ENCODE results near the gene TMEM143. TPM values are rescaled to one million over a fixed set of nuclear protein-coding genes. Genes with fewer than 3 reads are reported as not detected.

The TMEM143 gene
- total and polyA plus RNA-seq, 7 experiments from 2014 or later: 5.7 to 39.8 (median 14.0) TPM

GRCh38 chr19:48396016-48396823 is 32.5 kb upstream of the TMEM143 start:
- ATAC-seq (no peak), DNase-seq (no peak)
- Mint-ChIP-seq H3K27me3 (peaks cover 15 to 60% (median 31%) of the 10 kb centered on the region in 5 donors), H3K4me3 (peak overlapping the region in 6 of 10 donors; percentile 5 to 94 (median 63)), H3K36me3 (peaks cover 0 to 17% (median 0%) of the 10 kb centered on the region in 5 donors), H3K4me1 (peaks cover 12 to 57% (median 44%) of the 10 kb centered on the region in 7 donors), H3K27ac (no peak overlapping the region), H3K9me3 (peaks cover 0 to 4% (median 0%) of the 10 kb centered on the region in 11 donors)
- intact Hi-C loops (cut with micrococcal nuclease): loop anchor here in 1 of 2 donors (5.0 kb wide), 1 partner anchor 96 kb away; no protein-coding TSS in a partner anchor
- no peak overlapping the region for H3K4me3 ChIP-seq (ENCODE audit: low read length)
- no peak overlapping the region for H3K27ac ChIP-seq (ENCODE audit: low read depth, low read length)
- H3K36me3 ChIP-seq (ENCODE audit: control insufficient read depth in 2 of 3, insufficient read depth in 3 of 3, low read length in 3 of 3): peaks cover 0 to 2% (median 0%) of the 10 kb centered on the region in 3 experiments
- H3K9me3 ChIP-seq (ENCODE audit: control insufficient read depth in 2 of 3, low read length in 3 of 3): no peaks in the 10 kb centered on the region
- H3K27me3 ChIP-seq (ENCODE audit: control insufficient read depth in 2 of 2, insufficient read depth in 2 of 2, low read length in 2 of 2): peaks cover 9 to 21% of the 10 kb centered on the region in 2 donors
- H3K4me1 ChIP-seq (ENCODE audit: control insufficient read depth in 2 of 2, insufficient read depth in 2 of 2, low read length in 2 of 2): peaks cover 22 to 39% of the 10 kb centered on the region in 2 donors
- CTCF ChIA-PET: interaction anchor here (0.5 kb wide), 1 partner anchor 10 kb away, joined by 3 read pairs; no protein-coding TSS in a partner anchor
- POLR2A ChIA-PET: interaction anchor here (1.2 to 2.0 kb wide), 3 partner anchors 32 to 74 kb away, joined by 5 to 7 read pairs (median 7); partner anchors contain the start of genes SYNGR4 and TMEM143

GRCh38 chr19:48395499-48395898 is 31.8 kb upstream of the TMEM143 start:
- no peak for ATAC-seq
- Mint-ChIP-seq H3K4me1 (peaks cover 13 to 55% (median 43%) of the 10 kb centered on the region in 7 donors), H3K9me3 (peaks cover 0 to 4% (median 0%) of the 10 kb centered on the region in 11 donors), H3K27ac (peak overlapping the region in 1 of 9 donors; percentile 1), H3K4me3 (peak overlapping the region in 8 of 10 donors; percentile 5 to 94 (median 49)), H3K27me3 (peaks cover 15 to 60% (median 31%) of the 10 kb centered on the region in 5 donors), H3K36me3 (peaks cover 0 to 17% (median 0%) of the 10 kb centered on the region in 5 donors)
- Histone ChIP-seq H3K4me1 (ENCODE audit: control insufficient read depth in 2 of 2, insufficient read depth in 2 of 2, low read length in 2 of 2) (peaks cover 22 to 39% of the 10 kb centered on the region in 2 donors), H3K27ac (ENCODE audit: low read depth, low read length) (no peak overlapping the region), H3K4me3 (ENCODE audit: low read length) (no peak overlapping the region), H3K9me3 (ENCODE audit: control insufficient read depth in 2 of 3, low read length in 3 of 3) (no peaks in the 10 kb centered on the region), H3K36me3 (ENCODE audit: control insufficient read depth in 2 of 3, insufficient read depth in 3 of 3, low read length in 3 of 3) (peaks cover 0 to 7% (median 0%) of the 10 kb centered on the region in 3 experiments), H3K27me3 (ENCODE audit: control insufficient read depth in 2 of 2, insufficient read depth in 2 of 2, low read length in 2 of 2) (peaks cover 9 to 21% of the 10 kb centered on the region in 2 donors)
- intact Hi-C loops (cut with micrococcal nuclease): loop anchor here in 1 of 2 donors (5.0 kb wide), 1 partner anchor 97 kb away; no protein-coding TSS in a partner anchor
- POLR2A ChIA-PET: interaction anchor here (0.5 to 2.0 kb wide), 5 partner anchors 12 to 74 kb away, joined by 3 to 7 read pairs (median 5); partner anchors contain the start of genes SYNGR4 and TMEM143
- CTCF ChIA-PET: interaction anchor here (0.5 kb wide), 1 partner anchor 11 kb away, joined by 3 read pairs; no protein-coding TSS in a partner anchor
- DNase-seq: no peak

GRCh38 chr19:48395170-48395455 is 31.4 kb upstream of the TMEM143 start:
- H3K36me3 Mint-ChIP-seq: peaks cover 0 to 17% (median 0%) of the 10 kb centered on the region in 5 donors
- H3K27ac ChIP-seq (ENCODE audit: low read depth, low read length): no peak overlapping the region
- ATAC-seq (no peak), DNase-seq (no peak)
- peaks cover 0 to 7% (median 0%) of the 10 kb centered on the region in 3 experiments for H3K36me3 ChIP-seq (ENCODE audit: control insufficient read depth in 2 of 3, insufficient read depth in 3 of 3, low read length in 3 of 3)
- peaks cover 0 to 4% (median 0%) of the 10 kb centered on the region in 11 donors for H3K9me3 Mint-ChIP-seq
- intact Hi-C loops (cut with micrococcal nuclease): loop anchor here in 1 of 2 donors (5.0 kb wide), 1 partner anchor 97 kb away; no protein-coding TSS in a partner anchor
- H3K27ac Mint-ChIP-seq: peak overlapping the region in 1 of 9 donors; percentile 25
- POLR2A ChIA-PET: interaction anchor here (0.5 to 2.0 kb wide), 5 partner anchors 13 to 73 kb away, joined by 3 to 7 read pairs (median 5); partner anchors contain the start of genes SYNGR4 and TMEM143
- CTCF ChIA-PET: no interaction called here
- H3K4me3 ChIP-seq (ENCODE audit: low read length): no peak overlapping the region
- H3K4me1 Mint-ChIP-seq: peaks cover 16 to 53% (median 43%) of the 10 kb centered on the region in 7 donors
- peaks cover 9 to 21% of the 10 kb centered on the region in 2 donors for H3K27me3 ChIP-seq (ENCODE audit: control insufficient read depth in 2 of 2, insufficient read depth in 2 of 2, low read length in 2 of 2)
- peaks cover 26 to 43% of the 10 kb centered on the region in 2 donors for H3K4me1 ChIP-seq (ENCODE audit: control insufficient read depth in 2 of 2, insufficient read depth in 2 of 2, low read length in 2 of 2)
- no peaks in the 10 kb centered on the region for H3K9me3 ChIP-seq (ENCODE audit: control insufficient read depth in 2 of 3, low read length in 3 of 3)
- H3K27me3 Mint-ChIP-seq: peaks cover 15 to 60% (median 31%) of the 10 kb centered on the region in 5 donors
- peak overlapping the region in 8 of 10 donors; percentile 31 to 94 (median 63) for H3K4me3 Mint-ChIP-seq

- Mint-ChIP-seq H3K36me3 (peaks cover 0 to 16% (median 0%) of the 10 kb centered on the region in 5 donors), H3K4me1 (peaks cover 17 to 49% (median 43%) of the 10 kb centered on the region in 7 donors), H3K27ac (peak overlapping the region in 3 of 9 donors; percentile 25 to 72 (median 64)), H3K4me3 (peak overlapping the region; percentile 5 to 94 (median 72)), H3K27me3 (peaks cover 15 to 60% (median 31%) of the 10 kb centered on the region in 5 donors), H3K9me3 (peaks cover 0 to 3% (median 0%) of the 10 kb centered on the region in 11 donors)
- DNase-seq (no peak), ATAC-seq (no peak)
- no peak overlapping the region for H3K27ac ChIP-seq (ENCODE audit: low read depth, low read length)
- H3K4me1 ChIP-seq (ENCODE audit: control insufficient read depth in 2 of 2, insufficient read depth in 2 of 2, low read length in 2 of 2): peaks cover 26 to 44% of the 10 kb centered on the region in 2 donors
- H3K36me3 ChIP-seq (ENCODE audit: control insufficient read depth in 2 of 3, insufficient read depth in 3 of 3, low read length in 3 of 3): peaks cover 0 to 7% (median 0%) of the 10 kb centered on the region in 3 experiments
- peaks cover 9 to 21% of the 10 kb centered on the region in 2 donors for H3K27me3 ChIP-seq (ENCODE audit: control insufficient read depth in 2 of 2, insufficient read depth in 2 of 2, low read length in 2 of 2)
- ChIA-PET CTCF (no interaction called here), POLR2A (interaction anchor here (0.5 to 2.0 kb wide), 8 partner anchors 13 to 295 kb away, joined by 3 to 7 read pairs (median 4); partner anchors contain the start of genes SYNGR4 and TMEM143)
- H3K9me3 ChIP-seq (ENCODE audit: control insufficient read depth in 2 of 3, low read length in 3 of 3): no peaks in the 10 kb centered on the region
- H3K4me3 ChIP-seq (ENCODE audit: low read length): no peak overlapping the region
- intact Hi-C loops (cut with micrococcal nuclease): loop anchor here in 1 of 2 donors (5.0 kb wide), 2 partner anchors 98 to 118 kb away; partner anchors contain the start of gene LMTK3
Measured at GRCh38 chr19:48394331-48395169, 30.8 kb upstream of the TMEM143 start.

GRCh38 chr19:48393559-48394330 is 30.0 kb upstream of the TMEM143 start, which contains the start of gene GRIN2D:
Gene GRIN2D, plus strand, starts transcription at chr19:48393668. Its CDS starts 4,725 bp downstream, at chr19:48398393.
- H3K9me3 ChIP-seq (ENCODE audit: control insufficient read depth in 2 of 3, low read length in 3 of 3): no peaks in the 10 kb centered on the region
- Mint-ChIP-seq H3K4me1 (peaks cover 17 to 48% (median 44%) of the 10 kb centered on the region in 7 donors), H3K36me3 (peaks cover 0 to 11% (median 0%) of the 10 kb centered on the region in 5 donors), H3K4me3 (peak within 1 kb of the TSS; percentile 30 to 94 (median 74)), H3K9me3 (no peaks in the 10 kb centered on the region), H3K27me3 (peaks cover 15 to 60% (median 31%) of the 10 kb centered on the region in 5 donors), H3K27ac (peak within 1 kb of the TSS in 4 of 9 donors; percentile 45 to 72 (median 56))
- DNase-seq (peak in 4 of 9 donors; percentile 16 to 44 (median 26)), ATAC-seq (no peak)
- peaks cover 9 to 21% of the 10 kb centered on the region in 2 donors for H3K27me3 ChIP-seq (ENCODE audit: control insufficient read depth in 2 of 2, insufficient read depth in 2 of 2, low read length in 2 of 2)
- no peak within 1 kb of the TSS for H3K27ac ChIP-seq (ENCODE audit: low read depth, low read length)
- CTCF ChIA-PET: interaction anchor here (0.6 kb wide), 1 partner anchor 229 kb away, joined by 3 read pairs; no protein-coding TSS in a partner anchor
- peaks cover 26 to 44% of the 10 kb centered on the region in 2 donors for H3K4me1 ChIP-seq (ENCODE audit: control insufficient read depth in 2 of 2, insufficient read depth in 2 of 2, low read length in 2 of 2)
- POLR2A ChIA-PET: interaction anchor here (0.5 to 1.2 kb wide), 4 partner anchors 30 to 295 kb away, joined by 3 to 5 read pairs (median 3); partner anchors contain the start of genes SYNGR4 and TMEM143
- H3K4me3 ChIP-seq (ENCODE audit: low read length): no peak within 1 kb of the TSS
- H3K36me3 ChIP-seq (ENCODE audit: control insufficient read depth in 2 of 3, insufficient read depth in 3 of 3, low read length in 3 of 3): peaks cover 0 to 14% (median 0%) of the 10 kb centered on the region in 3 experiments
- intact Hi-C loops (cut with micrococcal nuclease): loop anchor here in 1 of 2 donors (5.0 kb wide), 1 partner anchor 119 kb away; the partner anchor contains the start of gene LMTK3

Measured in naive thymus-derived CD4-positive, alpha-beta T cell (primary cell).